KG1 (cell line): Measurements from ENCODE around the gene LRRC18.

Experiments used
- DNase-seq: peaks from one replicate; lab custom pipeline; 2025; lab: John Stamatoyannopoulos, UW

LRRC18 gene

GRCh38 chr10:48946332-48946731, 6.7 kb upstream of the LRRC18 start:
- DNase-seq = no peak

- DNase-seq = no peak
These were observed 5.9 kb upstream of the LRRC18 start for GRCh38 chr10:48945441-48946130.

- no peak for DNase-seq
These were observed 4.5 kb upstream of the LRRC18 start for GRCh38 chr10:48944171-48944570.

GRCh38 chr10:48943096-48943495, 3.5 kb upstream of the LRRC18 start:
- no peak for DNase-seq

- DNase-seq = no peak
These were observed 1.9 kb upstream of the LRRC18 start for GRCh38 chr10:48941427-48942075.

- DNase-seq = no peak
These were observed 1.3 kb upstream of the LRRC18 start for GRCh38 chr10:48940958-48941357.

- no peak for DNase-seq
These were observed 732 bp upstream of the LRRC18 start for GRCh38 chr10:48940372-48940771.

GRCh38 chr10:48938990-48939536, 577 bp downstream of the LRRC18 start:
- no peak for DNase-seq

- DNase-seq = no peak
These were observed 1.4 kb downstream of the LRRC18 start for GRCh38 chr10:48938281-48938680.

GRCh38 chr10:48937796-48938195, 1.8 kb downstream of the LRRC18 start:
- DNase-seq = no peak

GRCh38 chr10:48935577-48935976, 4.1 kb downstream of the LRRC18 start:
- no peak for DNase-seq

- DNase-seq = no peak
These were observed 4.8 kb downstream of the LRRC18 start for GRCh38 chr10:48934672-48935501.

GRCh38 chr10:48932831-48933664, 6.6 kb downstream of the LRRC18 start:
- no peak for DNase-seq

GRCh38 chr10:48931188-48931587, 8.5 kb downstream of the LRRC18 start:
- no peak for DNase-seq

GRCh38 chr10:48929413-48929990, 10.1 kb downstream of the LRRC18 start:
- no peak for DNase-seq

GRCh38 chr10:48926764-48927540, 12.7 kb downstream of the LRRC18 start:
- DNase-seq = no peak

- no peak for DNase-seq
These were observed 13.4 kb downstream of the LRRC18 start for GRCh38 chr10:48926255-48926654.

GRCh38 chr10:48924988-48925387, 14.7 kb downstream of the LRRC18 start:
- DNase-seq = no peak

GRCh38 chr10:48923748-48924147, 15.9 kb downstream of the LRRC18 start:
- no peak for DNase-seq

- no peak for DNase-seq
These were observed 26.0 kb downstream of the LRRC18 start for GRCh38 chr10:48913674-48914073.

- DNase-seq = no peak
These were observed 29.1 kb downstream of the LRRC18 start for GRCh38 chr10:48910548-48910947.
